GM20431 (cell line): ENCODE results near the gene ASB6.

Source experiments
- in situ Hi-C: fragments of 300-500 bp; cut with MseI, MboI; formaldehyde crosslinking; loops from one replicate; pipeline ENCODE4 v1.15.0; 2020; ENCODE audit warnings: low sequenced_read_pairs; ENCODE audit not compliant: unreplicated experiment

Gene ASB6

GRCh38 chr9:129630967-129631673, 10.8 kb downstream of the ASB6 start:
- in situ Hi-C loops, result no loop called here

GRCh38 chr9:129629251-129629820, 12.6 kb downstream of the ASB6 start:
- in situ Hi-C loops, result no loop called here

DNA sequence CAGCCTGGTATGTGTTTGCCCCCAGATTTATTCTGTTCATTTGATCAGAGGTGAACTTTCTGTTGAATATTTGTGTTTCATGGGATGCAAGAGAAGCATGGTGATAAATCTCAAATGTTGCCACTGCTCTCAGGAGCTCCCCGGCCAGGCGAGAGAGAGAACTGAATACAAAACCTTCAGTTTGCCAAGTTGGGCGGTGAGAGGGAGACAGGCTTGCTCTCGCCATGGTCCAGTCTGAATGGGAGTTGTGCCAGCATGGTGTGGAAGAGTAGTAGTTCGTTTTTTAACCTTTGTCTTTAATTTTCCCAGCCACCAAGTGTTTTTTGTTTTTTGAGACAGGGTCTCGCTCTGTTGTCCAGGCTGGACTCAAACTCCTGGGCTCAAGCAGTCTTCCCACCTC, 13.2 kb downstream of the ASB6 start:
- in situ Hi-C loops, result no loop called here

DNA sequence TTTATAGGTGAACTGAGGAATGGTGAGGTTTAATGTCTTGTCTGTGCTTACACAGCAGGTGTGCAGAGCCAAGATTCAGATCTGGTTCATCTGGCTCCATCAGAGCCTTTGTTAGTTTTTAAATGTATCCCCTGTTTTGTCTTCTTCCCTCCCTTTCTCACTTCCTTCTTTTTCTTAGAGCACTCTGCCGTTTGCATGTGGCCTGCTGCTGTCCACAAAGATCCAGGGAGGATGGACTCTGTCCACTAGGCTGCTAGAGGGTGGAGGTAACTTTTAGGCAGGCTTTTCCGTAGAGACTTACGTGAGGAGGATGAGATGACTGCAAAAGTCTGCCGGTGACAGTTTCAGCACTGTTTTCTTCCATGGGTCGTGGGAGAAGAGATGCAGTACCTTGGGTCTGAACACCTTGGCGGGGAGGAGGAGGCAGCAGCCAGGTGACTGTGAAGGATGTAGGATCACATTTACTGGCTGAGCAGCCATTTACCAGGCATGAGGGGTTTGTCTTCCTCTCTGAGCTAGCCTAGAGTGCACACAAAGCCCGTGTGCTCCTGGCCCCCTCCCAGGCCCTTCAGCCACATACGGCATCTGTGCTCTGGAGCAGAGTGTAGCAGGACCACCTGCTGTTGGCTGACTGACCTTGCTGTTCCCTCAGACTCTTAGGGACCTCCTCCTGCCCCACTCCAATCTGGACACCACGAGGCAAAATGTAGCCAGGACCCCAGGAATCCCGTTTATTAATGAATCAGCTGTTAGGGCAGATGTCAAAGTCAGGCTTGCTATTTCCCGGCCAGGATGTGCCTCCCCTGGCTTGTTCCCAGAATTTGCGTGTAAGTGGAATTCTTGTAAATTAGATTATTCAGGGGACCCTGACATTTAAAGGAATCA, 14.2 kb downstream of the ASB6 start:
- in situ Hi-C loops, result no loop called here

GRCh38 chr9:129626625-129627284, 15.2 kb downstream of the ASB6 start:
- in situ Hi-C loops, result no loop called here

GRCh38 chr9:129626079-129626624, 15.8 kb downstream of the ASB6 start, which contains the start of gene NTMT1:
NTMT1 (plus strand) TSS chr9:129626163; CDS start chr9:129632704, 6,541 bp downstream.
- in situ Hi-C loops, result no loop called here

GRCh38 chr9:129624947-129625346, 17.0 kb downstream of the ASB6 start:
- in situ Hi-C loops, result no loop called here

- in situ Hi-C loops, result no loop called here
These were observed 17.7 kb downstream of the ASB6 start for GRCh38 chr9:129624168-129624759.

- in situ Hi-C loops, result no loop called here
These were observed 18.6 kb downstream of the ASB6 start for GRCh38 chr9:129623331-129623730.

- in situ Hi-C loops, result no loop called here
These were observed 21.2 kb downstream of the ASB6 start, which contains the start of gene C9orf50 for GRCh38 chr9:129620669-129621295. C9orf50 (minus strand) TSS chr9:129621101; CDS start chr9:129620574, 527 bp downstream.

GRCh38 chr9:129619787-129620668, 21.9 kb downstream of the ASB6 start:
- in situ Hi-C loops, result loop anchor here (10.0 kb wide), 1 partner anchor 485 kb away; no protein-coding TSS in a partner anchor

GRCh38 chr9:129617167-129617566, 24.8 kb downstream of the ASB6 start:
- in situ Hi-C loops, result loop anchor here (10.0 kb wide), 1 partner anchor 482 kb away; no protein-coding TSS in a partner anchor

- in situ Hi-C loops, result loop anchor here (10.0 kb wide), 1 partner anchor 481 kb away; no protein-coding TSS in a partner anchor
These were observed 26.3 kb downstream of the ASB6 start for GRCh38 chr9:129615407-129616285.

- in situ Hi-C loops, result loop anchor here (10.0 kb wide), 1 partner anchor 480 kb away; no protein-coding TSS in a partner anchor
These were observed 27.0 kb downstream of the ASB6 start for GRCh38 chr9:129614932-129615331.

GRCh38 chr9:129613520-129614175, 28.3 kb downstream of the ASB6 start:
- in situ Hi-C loops, result loop anchor here (10.0 kb wide), 1 partner anchor 479 kb away; no protein-coding TSS in a partner anchor

DNA sequence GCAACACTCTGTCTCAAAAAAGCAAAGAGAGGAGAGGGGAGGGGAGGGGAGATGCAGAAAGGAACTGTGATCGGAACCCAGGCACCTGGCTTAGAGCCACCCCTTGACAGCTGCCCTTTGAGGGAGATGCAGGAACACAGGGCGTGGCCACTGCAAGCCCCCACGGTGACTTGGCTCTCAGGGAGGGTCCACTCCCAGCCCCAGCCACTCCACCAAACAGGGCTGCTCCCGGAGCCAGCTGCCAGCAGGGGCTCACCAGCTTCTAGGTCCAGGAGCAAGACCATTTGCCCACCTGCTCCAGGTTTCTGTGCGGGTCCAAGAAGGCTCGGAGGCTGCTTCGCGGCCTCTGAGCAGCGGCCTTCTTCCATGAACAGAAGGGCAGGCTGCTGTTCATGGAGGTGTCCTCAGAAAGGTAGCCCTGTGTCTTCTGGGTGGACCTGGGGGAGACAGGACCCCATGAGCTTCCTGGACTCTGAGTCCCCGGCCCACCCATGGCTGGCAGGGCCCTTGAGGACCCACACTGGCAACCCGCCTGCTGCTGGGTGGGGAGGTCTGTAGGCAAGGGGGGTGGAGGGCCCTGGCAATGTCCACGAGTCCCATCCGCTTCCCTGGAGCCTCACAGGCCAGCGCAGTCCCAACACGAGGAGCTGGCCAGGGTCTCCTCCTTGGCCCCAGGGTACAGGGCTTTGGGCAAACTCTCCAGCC, 29.0 kb downstream of the ASB6 start:
- in situ Hi-C loops, result loop anchor here (10.0 kb wide), 1 partner anchor 478 kb away; no protein-coding TSS in a partner anchor
